Measurements from ENCODE around the gene FEM1B.

- no peak for TF ChIP-seq CTCF (IDR thresholded peaks at IDR 0.05; ENCODE audit: poor library complexity)
- no peak for TF ChIP-seq EZH2 (IDR thresholded peaks at IDR 0.05; ENCODE audit: borderline replicate concordance)
- no peak for TF ChIP-seq EZH2phosphoT487 (IDR thresholded peaks at IDR 0.05; ENCODE audit: low read depth, severe bottlenecking, unreplicated experiment)
Observed at GRCh38 chr15:68339481-68339880, 61.9 kb downstream of the FEM1B start.
